Measurements from ENCODE around the gene THYN1.
"Not testable (repeated sequence)": the region's sequence is repeated elsewhere in the genome, so short reads cannot be mapped to it uniquely, and the experiment has no call there.

Gene THYN1

DNA sequence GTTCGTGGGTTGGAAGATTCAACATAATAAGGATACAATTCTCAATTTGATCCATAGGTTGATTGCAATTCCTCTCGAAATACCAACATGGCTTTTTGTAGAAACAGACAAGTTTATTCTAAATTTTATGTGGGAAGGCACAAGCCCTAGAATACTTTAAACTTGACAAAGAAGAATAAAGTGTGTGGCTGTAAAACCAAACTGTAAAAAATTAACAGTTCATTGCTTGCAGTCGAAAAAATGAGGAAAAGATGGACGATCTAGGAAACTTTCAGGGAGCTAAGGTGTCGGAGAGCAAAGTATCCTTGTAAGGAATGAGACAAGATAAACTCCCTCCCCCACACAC is 22.0 kb upstream of the THYN1 start:
- no peak for DNase-seq (ENCODE audit: low spot score)

DNA sequence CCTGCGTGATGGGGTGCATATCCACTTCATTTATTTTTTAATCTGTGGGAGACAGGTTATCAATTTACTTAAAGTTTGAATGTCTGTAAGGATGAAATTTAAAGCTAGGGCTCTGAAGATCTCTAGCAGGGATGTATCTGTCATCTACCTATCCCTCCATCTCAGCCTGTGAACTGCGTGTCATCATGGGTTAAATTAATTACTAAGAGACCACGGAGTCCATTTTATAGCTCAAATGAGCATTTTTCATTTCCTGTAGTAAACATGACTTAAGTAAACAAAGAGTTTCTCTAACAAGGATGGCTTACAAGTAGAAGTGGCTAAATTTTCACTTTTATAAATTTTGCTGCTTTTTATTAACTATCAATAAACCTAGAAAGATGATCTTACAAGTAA is 20.2 kb upstream of the THYN1 start:
- no peak for DNase-seq (ENCODE audit: low spot score)

DNA sequence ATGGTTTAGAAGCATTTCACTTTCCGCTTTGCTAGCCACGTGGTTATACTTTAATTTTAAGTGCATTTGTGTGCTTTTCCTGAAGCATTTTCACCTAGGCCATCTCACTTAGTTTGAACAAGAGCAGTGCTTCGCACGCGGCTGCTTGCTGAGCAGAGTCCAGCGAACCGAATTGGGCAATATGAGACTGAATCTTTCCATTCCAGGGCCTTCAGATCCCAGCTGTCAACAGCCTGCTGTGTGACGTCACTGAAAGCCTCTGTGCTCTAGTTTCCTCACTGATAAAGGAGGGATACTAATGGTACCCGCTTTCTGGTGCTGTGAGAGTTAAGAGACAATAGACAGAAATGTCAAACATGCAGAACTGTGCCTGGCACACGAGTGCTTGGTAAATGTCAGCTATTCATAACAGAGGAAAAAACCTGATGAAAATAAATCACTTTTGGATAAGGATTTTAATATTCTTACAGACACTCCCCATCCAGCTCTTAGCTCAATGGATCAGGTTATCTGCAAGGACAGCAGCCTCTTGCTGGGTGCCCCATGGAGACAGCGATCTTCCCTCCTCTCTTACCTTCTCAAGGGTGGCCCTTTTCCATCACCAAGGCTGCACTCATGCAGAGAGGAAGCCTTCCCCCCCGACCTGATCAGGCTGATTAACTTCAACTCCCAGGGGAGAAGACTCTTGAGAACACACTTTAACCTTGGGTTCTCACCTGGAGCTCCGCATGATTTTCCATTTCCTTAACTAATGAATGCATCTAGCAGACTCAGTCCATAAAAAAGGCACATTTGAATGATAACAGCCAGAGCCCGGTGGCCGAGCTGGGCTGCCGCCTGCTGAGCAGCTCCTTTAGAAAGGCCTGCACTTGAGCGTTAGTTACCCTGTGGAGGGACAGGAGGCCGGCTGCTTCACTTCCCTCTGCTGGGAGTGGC is 19.5 kb upstream of the THYN1 start:
- no peak for DNase-seq (ENCODE audit: low spot score)

DNA sequence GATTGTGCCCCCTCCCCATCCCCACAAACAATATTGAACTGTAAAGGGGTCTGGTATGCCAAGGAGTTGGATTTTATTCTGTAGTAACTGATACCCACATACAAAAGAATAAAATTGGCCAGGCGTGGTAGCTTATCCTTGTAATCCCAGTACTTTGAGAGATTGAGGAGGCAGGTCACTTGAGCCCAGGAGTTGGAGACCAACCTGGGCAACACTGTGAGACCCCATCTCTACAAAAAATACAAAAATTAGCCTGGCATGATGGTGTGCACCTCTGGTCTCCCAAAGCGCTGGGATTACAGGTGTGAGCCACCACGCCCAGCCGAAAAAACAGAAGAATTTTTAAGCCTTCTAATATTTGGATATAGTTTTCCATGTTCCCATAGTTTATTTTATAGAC is 18.8 kb upstream of the THYN1 start:
- no peak for DNase-seq (ENCODE audit: low spot score)

DNA sequence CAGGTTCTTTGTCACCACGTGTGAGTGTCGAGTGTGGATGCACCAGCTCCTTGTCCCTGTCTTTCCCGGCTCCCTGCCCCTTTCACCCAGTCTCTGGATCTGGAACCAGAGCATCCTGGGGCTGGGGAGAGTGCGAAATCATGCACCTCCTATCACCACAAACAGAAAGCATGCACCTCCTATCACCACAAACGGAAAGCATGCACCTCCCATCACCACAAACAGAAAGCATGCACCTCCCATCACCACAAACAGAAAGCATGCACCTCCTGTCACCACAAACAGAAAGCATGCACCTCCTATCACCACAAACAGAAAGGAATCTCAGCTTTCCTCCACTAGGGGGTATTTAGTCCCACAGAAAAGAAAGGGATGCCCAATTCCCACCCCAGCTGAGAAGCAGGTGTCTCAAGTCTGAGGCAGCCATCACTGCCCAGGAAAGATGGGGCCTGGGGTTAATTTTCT is 17.1 kb upstream of the THYN1 start:
- no peak for DNase-seq (ENCODE audit: low spot score)

DNA sequence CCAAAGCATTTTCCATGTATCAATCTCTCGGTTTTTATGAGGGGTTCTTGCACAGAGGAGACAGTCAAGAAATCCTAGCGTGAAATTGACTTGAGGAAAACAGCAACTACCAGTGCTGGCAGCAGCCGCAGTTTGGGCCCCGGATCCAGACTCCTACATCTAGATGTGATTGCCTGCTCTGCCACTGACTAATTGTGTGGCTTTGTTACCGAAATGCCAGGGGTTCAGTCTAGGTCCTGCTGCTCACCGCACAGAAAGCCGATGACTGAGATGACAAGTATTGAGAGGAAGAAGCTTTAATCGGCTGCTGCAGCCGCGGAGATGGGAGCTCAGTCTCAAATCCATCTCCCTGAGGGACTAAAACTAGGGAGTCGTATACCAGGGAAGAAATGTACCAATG is 14.8 kb upstream of the THYN1 start:
- DNase-seq (ENCODE audit: low spot score), result no peak

DNA sequence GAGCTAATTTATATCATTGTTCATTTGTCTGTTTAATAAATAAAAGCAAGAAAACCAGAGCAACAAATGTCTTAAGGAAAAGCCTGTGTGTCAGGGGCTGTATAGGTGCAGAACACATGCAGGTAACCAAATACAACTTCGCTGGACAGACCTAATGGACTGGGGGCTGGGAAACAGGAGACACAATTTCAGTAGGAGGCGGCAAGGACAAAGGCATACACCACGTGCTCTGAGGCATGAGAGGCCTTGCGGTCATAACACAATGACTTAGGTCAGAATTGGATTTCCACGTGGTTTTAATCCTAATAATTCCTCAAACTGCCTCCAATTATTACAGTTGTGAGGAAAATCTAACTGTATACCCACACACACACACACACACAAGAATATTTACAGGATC is 14.3 kb upstream of the THYN1 start:
- no peak for DNase-seq (ENCODE audit: low spot score)

DNA sequence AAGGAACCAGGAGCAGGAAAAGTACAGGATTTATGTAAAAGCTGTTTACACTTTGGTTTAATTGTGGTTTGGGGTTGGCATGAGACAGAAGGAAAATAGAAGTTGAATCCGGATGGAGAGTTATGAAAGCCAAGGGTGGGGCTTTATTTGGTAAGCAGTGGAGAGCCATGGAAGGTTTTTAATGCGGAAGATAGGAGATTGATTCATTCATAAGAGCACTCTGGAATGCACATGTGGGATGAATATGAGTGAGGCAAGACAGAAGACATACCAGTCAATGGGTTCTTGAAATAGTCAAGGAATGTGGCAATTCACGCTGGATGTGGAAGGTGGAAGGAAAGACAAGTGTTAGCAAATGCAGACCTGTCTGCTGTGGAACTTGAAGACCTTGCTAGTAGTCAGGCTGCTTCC is 13.7 kb upstream of the THYN1 start:
- DNase-seq (ENCODE audit: low spot score), result peak; percentile 61

DNA sequence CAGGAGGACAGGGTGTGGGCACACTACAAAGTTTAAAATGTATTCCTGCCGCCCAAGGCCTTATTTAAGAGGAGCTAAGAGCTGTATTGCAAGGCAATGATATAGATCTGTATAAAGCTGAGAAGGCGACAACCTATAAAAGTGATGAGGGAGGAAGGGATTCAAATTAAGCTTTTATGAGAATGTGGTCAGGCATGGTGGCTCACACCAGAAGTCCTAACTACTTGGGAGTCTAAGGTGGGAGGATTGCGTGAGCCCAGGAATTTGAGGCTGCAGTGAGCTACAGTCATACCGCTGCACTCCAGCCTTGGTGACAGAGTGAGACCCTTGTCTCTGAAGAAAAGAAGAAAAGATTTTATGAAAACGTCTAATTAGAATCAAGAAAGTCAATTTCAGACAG is 13.3 kb upstream of the THYN1 start:
- peak; percentile 36 for DNase-seq (ENCODE audit: low spot score)

DNA sequence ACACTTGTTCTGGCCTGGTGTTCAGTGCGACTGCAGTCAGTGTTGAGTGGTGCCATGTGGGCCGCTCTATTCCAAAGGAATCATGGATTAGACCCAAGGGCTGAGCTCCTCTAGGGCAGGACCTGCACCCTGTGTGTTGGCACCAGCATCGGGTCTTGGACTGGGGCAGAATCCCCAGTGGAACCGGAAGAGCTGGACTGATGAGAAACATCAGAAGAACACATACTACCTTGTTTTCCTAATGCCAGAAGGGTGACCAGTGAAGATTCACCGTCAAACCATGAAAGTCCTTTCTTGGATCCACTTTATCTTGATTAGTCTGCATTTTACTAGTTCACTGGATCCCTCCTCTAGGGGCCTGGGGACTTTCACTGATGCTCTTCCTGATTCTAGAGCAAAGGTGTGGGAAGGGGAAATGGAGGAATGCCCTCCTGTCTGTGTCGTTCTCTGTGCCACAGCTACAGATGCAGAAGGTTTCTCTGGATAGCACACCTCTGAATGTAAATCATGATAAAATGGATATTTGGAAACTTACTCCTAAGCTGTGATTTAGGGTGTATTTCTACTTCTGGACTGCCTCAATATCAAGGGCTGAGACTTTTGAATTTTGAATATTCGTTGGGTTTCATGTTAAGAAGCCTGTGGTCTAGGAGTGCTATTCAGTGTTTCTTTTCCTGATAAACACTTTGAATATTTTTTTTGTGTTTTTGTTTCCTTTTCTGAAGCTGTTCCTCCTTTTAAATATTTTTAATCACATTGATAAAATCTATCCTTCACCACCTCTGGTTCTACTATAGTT is 12.0 kb upstream of the THYN1 start:
- DNase-seq (ENCODE audit: low spot score), result no peak

DNA sequence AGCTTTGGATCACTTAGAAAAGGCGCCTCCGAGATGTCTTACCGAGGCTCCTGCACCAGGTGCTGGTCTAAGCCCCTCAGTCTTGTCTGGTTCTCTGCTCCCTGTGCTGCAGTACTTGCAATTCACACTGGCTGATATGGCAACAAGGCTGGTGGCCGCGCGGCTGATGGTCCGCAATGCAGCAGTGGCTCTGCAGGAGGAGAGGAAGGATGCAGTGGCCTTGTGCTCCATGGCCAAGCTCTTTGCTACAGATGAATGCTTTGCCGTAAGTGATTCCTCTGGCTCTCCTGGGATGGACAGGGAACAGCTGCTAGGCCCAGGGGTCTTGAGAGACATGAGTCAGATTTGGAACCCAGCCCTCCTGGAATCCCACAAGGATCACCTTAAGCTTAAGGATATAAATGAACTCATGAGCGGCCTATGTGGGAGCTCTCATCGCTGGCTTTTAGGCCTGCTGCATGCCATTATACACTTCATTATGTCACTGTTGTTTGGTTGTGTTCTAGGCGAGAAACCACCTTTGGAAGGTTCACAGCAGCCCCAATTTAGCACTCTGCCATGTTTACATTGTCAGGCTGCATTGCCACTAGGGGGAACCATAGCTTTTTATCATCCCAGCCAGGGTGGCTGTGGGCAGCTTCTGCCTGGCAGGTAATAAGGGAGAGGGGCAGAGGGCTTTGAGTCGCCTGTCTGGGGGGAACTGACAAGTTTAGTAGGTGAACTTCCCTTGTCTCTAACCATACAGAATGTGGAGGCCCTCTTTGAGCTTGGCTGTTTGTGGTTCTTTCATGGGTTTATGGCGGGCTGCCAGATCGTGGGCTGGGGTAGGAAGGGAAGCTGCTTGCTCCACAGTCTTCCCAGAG is 8.7 kb upstream of the THYN1 start:
- no peak for DNase-seq (ENCODE audit: low spot score)

DNA sequence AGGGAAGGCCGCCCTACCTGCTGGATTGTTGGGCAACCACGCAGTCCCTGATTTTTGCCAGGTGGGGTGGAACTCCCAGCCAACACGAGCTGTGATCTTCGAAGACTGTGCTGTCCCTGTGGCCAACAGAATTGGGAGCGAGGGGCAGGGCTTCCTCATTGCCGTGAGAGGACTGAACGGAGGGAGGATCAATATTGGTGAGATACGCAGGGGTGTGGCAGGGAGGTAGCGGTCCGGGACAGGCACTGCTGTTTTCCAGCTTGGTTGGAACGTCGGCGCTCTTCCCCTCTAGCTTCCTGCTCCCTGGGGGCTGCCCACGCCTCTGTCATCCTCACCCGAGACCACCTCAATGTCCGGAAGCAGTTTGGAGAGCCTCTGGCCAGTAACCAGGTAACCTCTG is 7.8 kb upstream of the THYN1 start:
- DNase-seq (ENCODE audit: low spot score), result no peak

DNA sequence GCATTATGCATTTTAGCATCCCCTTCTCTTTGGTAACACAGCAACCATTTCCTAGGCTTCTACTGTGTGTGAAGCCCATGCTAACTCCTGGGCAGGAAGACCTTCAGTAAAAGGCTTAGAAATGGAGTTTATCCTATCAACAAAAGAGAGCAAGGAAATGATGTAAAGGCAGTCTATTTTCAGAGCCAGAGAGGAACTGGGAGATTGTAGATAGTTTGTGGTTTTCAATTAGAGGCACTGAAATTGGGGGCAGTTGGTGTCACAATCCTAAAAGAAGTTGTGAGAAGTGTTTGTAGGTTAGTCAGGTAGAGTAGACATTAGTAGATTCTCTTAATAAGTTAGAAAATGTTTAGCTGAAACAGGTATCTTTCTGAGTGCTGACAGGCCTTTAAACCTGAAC is 7.4 kb upstream of the THYN1 start:
- no peak for DNase-seq (ENCODE audit: low spot score)

DNA sequence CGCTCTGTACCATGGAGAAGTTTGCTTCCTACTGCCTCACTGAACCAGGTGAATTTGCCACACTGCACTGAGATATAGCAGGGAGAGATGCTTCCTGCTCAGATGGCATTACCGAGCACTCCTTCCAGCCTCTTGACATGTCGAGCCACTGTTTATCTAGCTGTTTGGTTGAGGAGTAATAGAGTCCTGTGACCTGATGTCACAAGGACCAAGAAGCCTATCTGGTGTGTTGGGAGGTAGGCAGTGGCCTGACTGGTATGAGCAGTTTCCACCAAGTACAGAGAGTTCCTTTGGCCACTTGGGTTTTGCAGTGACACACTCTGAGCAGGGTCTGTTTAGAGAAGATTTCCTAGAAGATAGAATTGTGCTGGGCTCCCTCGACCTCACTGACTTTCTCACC is 5.4 kb upstream of the THYN1 start:
- DNase-seq (ENCODE audit: low spot score), result no peak

DNA sequence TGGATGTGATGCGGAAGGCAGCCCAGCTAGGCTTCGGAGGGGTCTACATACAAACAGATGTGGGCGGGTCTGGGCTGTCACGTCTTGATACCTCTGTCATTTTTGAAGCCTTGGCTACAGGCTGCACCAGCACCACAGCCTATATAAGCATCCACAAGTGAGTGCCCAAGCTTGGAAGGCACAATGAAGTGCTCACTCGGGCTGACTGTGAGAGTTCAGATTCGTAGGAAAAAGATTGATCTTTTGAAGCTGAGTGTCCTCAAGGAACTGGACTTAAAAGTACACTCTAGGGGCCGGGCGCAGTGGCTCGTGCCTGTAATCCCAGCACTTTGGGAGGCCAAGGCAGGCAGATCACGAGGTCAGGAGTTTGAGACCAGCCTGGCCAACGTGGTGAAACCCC is 3.9 kb upstream of the THYN1 start:
- no peak for DNase-seq (ENCODE audit: low spot score)

DNA sequence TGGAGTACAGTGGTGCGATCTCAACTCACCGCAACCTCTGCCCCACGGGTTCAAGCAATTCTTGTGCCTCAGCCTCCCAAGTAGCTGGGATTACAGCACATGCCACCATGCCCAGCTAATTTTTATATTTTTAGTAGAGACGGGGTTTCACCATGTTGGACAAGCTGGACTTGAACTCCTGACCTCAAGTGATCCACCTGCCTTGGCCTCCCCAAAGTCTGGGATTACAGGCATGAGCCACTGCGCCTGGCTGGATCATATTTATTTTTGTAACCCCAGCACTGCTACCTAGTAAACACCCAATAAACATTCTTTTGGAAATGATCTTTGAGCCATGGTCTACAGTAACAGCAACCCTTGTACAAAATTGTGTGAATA is 2.0 kb upstream of the THYN1 start:
- not testable (repeated sequence) for DNase-seq (ENCODE audit: low spot score)

DNA sequence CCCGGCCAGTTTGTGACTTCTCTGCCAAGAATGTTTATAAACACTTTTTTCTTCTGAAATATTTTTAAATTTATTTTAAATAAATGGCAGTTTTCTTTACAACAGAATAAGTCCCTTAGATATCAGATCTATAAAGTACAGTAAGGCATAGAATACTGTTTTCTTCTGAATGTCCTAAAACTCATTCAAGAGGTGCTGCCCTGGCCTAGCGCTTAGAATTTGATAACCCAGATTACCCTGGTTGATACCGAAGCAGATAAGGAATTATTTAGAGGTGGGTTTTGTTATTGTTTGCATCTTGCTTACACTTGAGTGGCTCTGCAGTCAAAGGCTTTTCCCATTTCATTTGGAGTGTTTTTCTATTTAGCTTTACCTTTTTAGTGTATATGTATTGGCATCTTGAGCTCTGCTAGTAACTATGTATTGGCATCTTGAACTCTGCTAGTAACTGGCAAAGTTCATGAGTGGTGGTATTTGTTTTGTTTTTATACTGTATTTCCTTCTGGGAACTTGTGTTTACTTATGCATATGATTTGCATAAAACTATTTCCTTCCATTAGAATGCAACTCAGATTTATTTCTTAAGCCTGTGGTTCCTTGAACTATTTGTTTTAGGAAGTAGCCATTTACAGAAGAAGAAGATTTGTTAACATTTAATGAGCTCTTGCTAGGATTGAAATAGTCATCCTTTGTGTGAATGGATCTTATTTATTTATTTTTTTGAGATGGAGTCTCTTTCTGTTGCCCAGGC is 1.5 kb upstream of the THYN1 start:
- peak; percentile 2 for DNase-seq (ENCODE audit: low spot score)

DNA sequence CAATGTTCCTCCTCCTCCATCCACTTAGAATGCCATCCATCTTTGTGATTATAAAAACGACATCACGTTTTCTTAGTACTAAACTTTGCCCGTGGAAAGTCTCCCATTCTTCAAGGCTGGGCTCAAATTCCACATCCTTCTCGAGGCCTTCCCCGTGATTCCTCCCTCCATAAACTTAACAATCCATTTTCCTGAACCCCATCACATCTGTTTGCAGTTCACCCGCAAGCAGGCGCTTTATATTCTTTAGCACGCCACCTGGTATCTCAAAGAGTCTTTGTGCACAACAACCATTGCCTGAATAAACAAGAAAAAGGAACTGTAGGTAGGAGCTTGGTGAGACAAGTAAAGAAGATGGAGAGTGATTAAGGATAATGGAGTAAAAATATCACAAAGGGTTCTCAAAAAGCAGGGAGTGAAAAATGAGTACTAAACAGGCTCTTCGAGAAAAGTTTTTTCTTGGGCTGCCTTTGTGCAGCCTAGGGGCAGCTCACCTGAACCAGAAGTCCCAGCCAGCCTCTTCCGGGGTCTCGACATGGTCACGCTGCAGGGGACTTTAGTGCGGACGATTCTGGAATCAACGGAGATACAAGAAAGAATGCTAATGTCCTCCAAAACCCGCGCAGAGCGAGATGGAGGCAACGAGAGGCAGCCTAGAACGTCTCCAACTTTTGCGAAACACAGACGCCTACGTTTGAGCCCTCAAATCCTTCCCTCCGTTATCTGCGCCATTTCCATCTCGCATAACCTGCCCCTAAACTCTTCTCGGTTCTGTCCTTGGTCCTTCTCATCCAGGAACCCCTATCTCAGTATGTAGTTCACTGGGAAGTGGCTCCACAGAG is 585 bp downstream of the THYN1 start:
- DNase-seq (ENCODE audit: low spot score), result no peak

DNA sequence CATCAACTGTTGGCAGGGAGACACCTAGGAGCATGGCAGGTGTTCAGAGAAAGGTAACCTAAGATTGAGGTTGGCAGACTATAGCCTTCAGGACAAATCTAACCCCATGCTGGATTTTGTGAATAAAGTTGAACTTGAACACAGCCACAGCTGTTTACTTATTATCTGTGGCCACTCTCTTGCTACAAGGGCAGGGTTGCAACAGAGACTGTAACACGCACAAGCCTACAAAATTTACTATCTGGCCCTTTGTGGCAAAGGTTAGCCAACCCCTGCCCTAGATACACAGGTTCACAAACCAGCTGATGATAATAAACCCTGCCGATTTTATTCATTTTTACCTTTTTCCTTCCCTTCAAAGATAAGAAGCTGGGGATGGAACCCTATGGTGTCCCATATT is 2.5 kb downstream of the THYN1 start:
- no peak for DNase-seq (ENCODE audit: low spot score)

DNA sequence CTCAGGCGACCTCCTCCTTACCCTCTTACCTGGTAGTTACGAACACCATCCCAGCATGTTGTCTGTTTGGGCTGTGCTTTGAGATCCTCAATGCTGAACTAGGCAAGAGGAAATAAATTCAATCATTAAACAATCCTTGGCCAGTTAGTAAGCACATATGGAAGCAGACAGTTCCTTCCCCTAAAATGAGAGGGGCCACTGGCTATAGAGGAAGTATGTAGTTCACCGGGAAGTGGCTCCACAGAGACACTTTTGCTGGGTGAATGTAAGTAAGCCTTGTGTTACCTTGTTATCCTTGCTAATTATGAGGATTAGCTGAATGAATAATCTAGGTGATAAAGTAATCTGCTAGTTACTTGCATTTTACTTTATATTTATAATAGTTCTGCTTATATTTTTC is 2.9 kb downstream of the THYN1 start:
- no peak for DNase-seq (ENCODE audit: low spot score)

Measured in LoVo (cell line).